A375 (cell line): ENCODE data around the gene SYT6. TPM values are rescaled to one million over a fixed set of nuclear protein-coding genes. Genes with fewer than 3 reads are reported as not detected.

Experiments
- total RNA-seq: library from RNA; depleted of rRNA; stranded (reverse); fragments of >200 nt; shearing (Covaris generic); gene quantifications from 2 replicates; pipeline ENCODE4 v1.2.3, GENCODE V29; 2014; rRNA removed

SYT6 gene, protein sequence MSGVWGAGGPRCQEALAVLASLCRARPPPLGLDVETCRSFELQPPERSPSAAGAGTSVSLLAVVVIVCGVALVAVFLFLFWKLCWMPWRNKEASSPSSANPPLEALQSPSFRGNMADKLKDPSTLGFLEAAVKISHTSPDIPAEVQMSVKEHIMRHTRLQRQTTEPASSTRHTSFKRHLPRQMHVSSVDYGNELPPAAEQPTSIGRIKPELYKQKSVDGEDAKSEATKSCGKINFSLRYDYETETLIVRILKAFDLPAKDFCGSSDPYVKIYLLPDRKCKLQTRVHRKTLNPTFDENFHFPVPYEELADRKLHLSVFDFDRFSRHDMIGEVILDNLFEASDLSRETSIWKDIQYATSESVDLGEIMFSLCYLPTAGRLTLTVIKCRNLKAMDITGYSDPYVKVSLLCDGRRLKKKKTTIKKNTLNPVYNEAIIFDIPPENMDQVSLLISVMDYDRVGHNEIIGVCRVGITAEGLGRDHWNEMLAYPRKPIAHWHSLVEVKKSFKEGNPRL
- not detected in 2 replicates for total RNA-seq

DNA sequence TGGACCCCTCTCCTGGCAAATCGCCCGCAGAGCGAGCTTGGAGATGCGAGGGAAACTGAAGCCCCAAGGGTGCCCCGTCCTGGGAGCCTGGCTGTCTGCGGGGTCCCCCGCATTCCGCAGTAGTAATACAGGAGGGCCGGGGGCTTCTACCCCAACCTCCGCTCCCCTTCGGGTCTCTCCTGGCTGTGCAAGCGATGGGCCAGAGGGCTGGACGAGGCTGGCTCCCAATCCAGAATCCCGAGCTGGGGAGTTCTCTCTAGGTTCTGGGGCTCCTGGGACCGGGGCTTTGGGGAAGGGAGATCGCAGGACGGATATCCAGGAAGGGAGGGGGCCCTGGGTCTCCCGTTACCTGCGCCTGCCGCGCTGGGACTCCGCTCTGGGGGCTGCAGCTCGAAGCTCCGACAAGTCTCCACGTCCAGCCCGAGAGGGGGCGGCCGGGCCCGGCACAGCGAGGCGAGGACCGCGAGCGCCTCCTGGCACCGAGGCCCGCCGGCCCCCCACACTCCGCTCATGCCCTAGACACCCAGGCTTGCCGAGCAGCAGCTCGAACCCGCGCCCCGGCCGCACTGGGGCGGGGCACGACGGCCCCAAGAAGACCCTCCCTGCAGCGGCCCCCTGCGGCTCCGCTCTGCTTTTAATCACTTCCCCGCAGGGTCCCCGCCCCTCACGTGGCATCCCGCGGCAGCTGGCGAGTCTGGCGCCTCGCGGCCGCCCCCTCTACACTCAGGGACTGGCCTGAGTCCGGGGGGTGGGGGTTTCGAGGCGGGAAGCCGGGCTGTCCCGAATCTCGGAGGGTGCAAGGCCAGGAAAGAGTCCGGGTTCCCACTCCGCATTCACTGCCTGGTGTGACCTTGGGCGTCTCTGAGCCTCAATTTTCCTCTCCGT lies at the start of gene SYT6:
SYT6 (minus strand) TSS at position 609 of the 885 bp plus-strand sequence; CDS start at position 512, 97 bp downstream.

Other genes starting within 250 kb of the SYT6 start
- 23.1 and 24.9 TPM in 2 replicates for gene AP4B1, start 249.1 kb downstream of the SYT6 start, total RNA-seq
- 6.3 and 9.5 TPM in 2 replicates for gene DCLRE1B, start 248.5 kb downstream of the SYT6 start, total RNA-seq
- 12.5 and 13.7 TPM in 2 replicates for gene HIPK1, start 224.5 kb downstream of the SYT6 start, total RNA-seq
- 0.53 and 0.90 TPM in 2 replicates for gene OLFML3, start 174.4 kb downstream of the SYT6 start, total RNA-seq